RWPE1 (cell line): ENCODE data around the gene ITGA2.

ENCODE experiments used
- CTCF ChIA-PET: fragments of 350-600 bp; sonication (Branson Sonifier 250); formaldehyde crosslinking; extraction: SDS; loops from one replicate; lab custom pipeline; 2021; lab: Yijun Ruan, JAX
- POLR2A ChIA-PET: fragments of 400-600 bp; formaldehyde crosslinking; extraction: SDS; loops from one replicate; lab custom pipeline; 2020; ENCODE audit warnings: antibody characterized with exemption; ENCODE audit not compliant: low non-redundant PET; lab: Yijun Ruan, JAX
- DNase-seq: peaks from one replicate; pipeline ENCODE4 v3.0.0; 2012; ENCODE audit warnings: low spot score
- H3K27ac ChIP-seq: fragments of 450-650 bp; 2 replicates; pipeline ENCODE4 v1.5.1; 2017
- CTCF ChIP-seq: fragments of 450-650 bp; conservative IDR thresholded peaks from 2 replicates; pipeline ENCODE4 v1.5.1; 2017; ENCODE audit warnings: low read depth, mild to moderate bottlenecking

ITGA2 gene

GRCh38 chr5:52993367-52993766 is 4.2 kb downstream of the ITGA2 start:
- H3K27ac ChIP-seq, result no peak overlapping the region
- ChIA-PET POLR2A (no interaction called here), CTCF (no interaction called here)
- no peak for DNase-seq
- no peak for TF ChIP-seq CTCF

GRCh38 chr5:52994266-52994665 is 5.1 kb downstream of the ITGA2 start:
- DNase-seq, result no peak
- H3K27ac ChIP-seq, result no peak overlapping the region
- TF ChIP-seq CTCF, result no peak
- ChIA-PET POLR2A (no interaction called here), CTCF (interaction anchor here (0.7 kb wide), 1 partner anchor 34 kb away, joined by 3 read pairs; no protein-coding TSS in a partner anchor)

- DNase-seq, result no peak
- CTCF ChIA-PET, result no interaction called here
- H3K27ac ChIP-seq, result no peak overlapping the region
- POLR2A ChIA-PET, result no interaction called here
- no peak for TF ChIP-seq CTCF
Measured at GRCh38 chr5:52995095-52995494, 5.9 kb downstream of the ITGA2 start.

GRCh38 chr5:52995914-52996313 is 6.8 kb downstream of the ITGA2 start:
- no peak overlapping the region for H3K27ac ChIP-seq
- TF ChIP-seq CTCF, result no peak
- POLR2A ChIA-PET, result no interaction called here
- DNase-seq, result no peak
- CTCF ChIA-PET, result interaction anchor here (0.6 kb wide), 1 partner anchor 44 kb away, joined by 4 read pairs; no protein-coding TSS in a partner anchor

- no peak overlapping the region for H3K27ac ChIP-seq
- CTCF ChIA-PET, result interaction anchor here (0.6 to 1.0 kb wide), 2 partner anchors 18 to 53 kb away, joined by 3 read pairs; no protein-coding TSS in a partner anchor
- POLR2A ChIA-PET, result no interaction called here
- DNase-seq, result no peak
- TF ChIP-seq CTCF, result no peak
Measured at GRCh38 chr5:52996979-52997378, 7.8 kb downstream of the ITGA2 start.

GRCh38 chr5:52997424-52997823 is 8.3 kb downstream of the ITGA2 start:
- no peak for DNase-seq
- POLR2A ChIA-PET, result no interaction called here
- no peak overlapping the region for H3K27ac ChIP-seq
- TF ChIP-seq CTCF, result no peak
- CTCF ChIA-PET, result interaction anchor here (1.0 kb wide), 1 partner anchor 17 kb away, joined by 3 read pairs; no protein-coding TSS in a partner anchor
